Measurements from ENCODE around the gene ABRAXAS1.
"Not testable (repeated sequence)": the region's sequence is repeated elsewhere in the genome, so short reads cannot be mapped to it uniquely, and the experiment has no call there.

The ABRAXAS1 gene

GRCh38 chr4:83484500-83485461 is at the start of gene ABRAXAS1:
Gene ABRAXAS1, minus strand, starts transcription at chr4:83485100. Its CDS starts 28 bp downstream, at chr4:83485072.
- intact Hi-C loops (cut with DNase I) = loop anchor here (2.0 to 10.0 kb wide), 2 partner anchors 28 to 450 kb away; partner anchors contain the start of genes COPS4 and MRPS18C
- peak; percentile 85 to 99 (median 92) for DNase-seq

GRCh38 chr4:83527671-83528070 is 42.8 kb upstream of the ABRAXAS1 start:
- DNase-seq = no peak
- intact Hi-C loops (cut with DNase I) = no loop called here

GRCh38 chr4:83522239-83522638 is 37.3 kb upstream of the ABRAXAS1 start:
- intact Hi-C loops (cut with DNase I) = no loop called here
- no peak for DNase-seq

GRCh38 chr4:83516042-83516772 is 31.3 kb upstream of the ABRAXAS1 start:
- DNase-seq = no peak
- intact Hi-C loops (cut with DNase I) = no loop called here

GRCh38 chr4:83510442-83510841 is 25.5 kb upstream of the ABRAXAS1 start:
- DNase-seq = no peak
- intact Hi-C loops (cut with DNase I) = no loop called here

- DNase-seq = peak in 1 of 10 donors; percentile 20
Measured at GRCh38 chr4:83509156-83509585, 24.3 kb upstream of the ABRAXAS1 start.

GRCh38 chr4:83504996-83505395 is 20.1 kb upstream of the ABRAXAS1 start:
- intact Hi-C loops (cut with DNase I) = no loop called here
- DNase-seq = no peak

More at GRCh38 chr4:83509156-83509585, 24.3 kb upstream of the ABRAXAS1 start:
- intact Hi-C loops (cut with DNase I) = loop anchor here (1.0 kb wide), 1 partner anchor 131 kb away; no protein-coding TSS in a partner anchor

- no peak for DNase-seq
- intact Hi-C loops (cut with DNase I) = no loop called here
Measured at GRCh38 chr4:83504503-83504902, 19.6 kb upstream of the ABRAXAS1 start.

- intact Hi-C loops (cut with DNase I) = no loop called here
- DNase-seq = no peak
Measured at GRCh38 chr4:83503974-83504373, 19.1 kb upstream of the ABRAXAS1 start.

GRCh38 chr4:83501671-83502070 is 16.8 kb upstream of the ABRAXAS1 start:
- DNase-seq; intact Hi-C loops (cut with DNase I): not testable (repeated sequence)

- DNase-seq = no peak
- intact Hi-C loops (cut with DNase I) = no loop called here
Measured at GRCh38 chr4:83498187-83498586, 13.3 kb upstream of the ABRAXAS1 start.

- intact Hi-C loops (cut with DNase I); DNase-seq: not testable (repeated sequence)
Measured at GRCh38 chr4:83496085-83496917, 11.4 kb upstream of the ABRAXAS1 start.

GRCh38 chr4:83490876-83491450 is 6.1 kb upstream of the ABRAXAS1 start:
- no peak for DNase-seq
- intact Hi-C loops (cut with DNase I) = loop anchor here (5.0 kb wide), 1 partner anchor 146 kb away; no protein-coding TSS in a partner anchor

GRCh38 chr4:83489711-83490326 is 4.9 kb upstream of the ABRAXAS1 start:
- intact Hi-C loops (cut with DNase I) = loop anchor here (5.0 to 10.0 kb wide), 2 partner anchors 147 to 455 kb away; partner anchors contain the start of gene COPS4
- no peak for DNase-seq

- intact Hi-C loops (cut with DNase I) = loop anchor here (10.0 kb wide), 1 partner anchor 452 kb away; the partner anchor contains the start of gene COPS4
- no peak for DNase-seq
Measured at GRCh38 chr4:83486457-83487129, 1.7 kb upstream of the ABRAXAS1 start.

GRCh38 chr4:83473966-83474365 is 10.9 kb downstream of the ABRAXAS1 start:
- no peak for DNase-seq
- intact Hi-C loops (cut with DNase I) = no loop called here

GRCh38 chr4:83473423-83473822 is 11.5 kb downstream of the ABRAXAS1 start:
- intact Hi-C loops (cut with DNase I) = no loop called here
- DNase-seq = no peak

- intact Hi-C loops (cut with DNase I) = loop anchor here (2.0 to 10.0 kb wide), 2 partner anchors 29 to 171 kb away; partner anchors contain the start of genes ABRAXAS1 and COQ2
- DNase-seq = no peak
Measured at GRCh38 chr4:83456184-83456501, 28.8 kb downstream of the ABRAXAS1 start.

All from posterior cingulate gyrus (tissue), 11 donors.